B cell (primary cell): Measurements from ENCODE around the gene ATG4D.

ENCODE experiments used
- CTCF ChIP-seq: fragments of 200-600 bp; IDR thresholded peaks from one replicate; pipeline ENCODE4 v1.8.0; 2022; ENCODE audit warnings: antibody characterized with exemption, mild to moderate bottlenecking
- EZH2 ChIP-seq: IDR thresholded peaks from 2 replicates; pipeline ENCODE4 v1.6.1; 2012; ENCODE audit warnings: borderline replicate concordance, low read depth, mild to moderate bottlenecking, moderate library complexity, low read length; ENCODE audit not compliant: insufficient read depth, poor library complexity, severe bottlenecking

DNA sequence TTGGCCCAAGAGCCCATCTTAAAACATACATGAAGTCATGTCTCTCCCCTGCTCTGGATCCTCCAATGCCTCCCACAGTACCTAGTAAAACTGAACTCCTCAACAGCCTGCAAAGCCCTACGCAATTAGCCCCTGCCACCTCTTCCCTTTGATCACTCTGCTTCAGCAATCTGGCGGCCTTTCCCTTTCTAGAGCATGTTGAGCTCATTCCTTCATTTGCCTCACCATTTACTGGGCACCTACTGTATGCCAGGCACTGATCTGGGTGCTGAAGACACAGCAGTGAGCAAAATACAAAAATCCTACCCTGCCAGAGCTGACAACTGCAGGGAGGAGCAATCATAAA, 43.5 kb upstream of the ATG4D start:
- TF ChIP-seq EZH2 (no peak), CTCF (no peak)
